ENCODE measurements around the gene SPINDOC.

SPINDOC gene

DNA sequence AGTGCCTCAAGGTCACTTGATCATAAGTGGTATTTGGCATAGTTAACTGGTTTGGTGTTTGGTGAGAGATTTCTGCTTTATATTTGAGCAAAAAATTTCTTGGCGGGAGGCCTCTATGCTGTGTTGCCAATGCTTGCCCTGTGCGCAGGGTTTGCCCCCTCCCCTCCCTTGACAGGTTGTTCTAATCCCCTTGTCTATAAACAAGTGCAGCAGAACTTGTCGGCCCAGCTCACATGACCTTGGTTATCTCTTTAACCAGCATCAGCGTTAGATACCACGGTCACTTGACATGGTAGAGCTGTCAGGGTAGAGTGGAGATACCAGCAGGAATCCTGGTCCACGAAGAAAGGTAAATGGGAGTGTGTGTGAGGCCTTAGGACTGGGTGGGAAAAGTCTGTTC, 61.3 kb downstream of the SPINDOC start:
- in situ Hi-C loops (cut with MboI; ENCODE audit: low pct_unique_long_range_greater_than_20kb, low sequenced_read_pairs, unreplicated experiment): no loop called here
- TF ChIP-seq, protein P1, sequence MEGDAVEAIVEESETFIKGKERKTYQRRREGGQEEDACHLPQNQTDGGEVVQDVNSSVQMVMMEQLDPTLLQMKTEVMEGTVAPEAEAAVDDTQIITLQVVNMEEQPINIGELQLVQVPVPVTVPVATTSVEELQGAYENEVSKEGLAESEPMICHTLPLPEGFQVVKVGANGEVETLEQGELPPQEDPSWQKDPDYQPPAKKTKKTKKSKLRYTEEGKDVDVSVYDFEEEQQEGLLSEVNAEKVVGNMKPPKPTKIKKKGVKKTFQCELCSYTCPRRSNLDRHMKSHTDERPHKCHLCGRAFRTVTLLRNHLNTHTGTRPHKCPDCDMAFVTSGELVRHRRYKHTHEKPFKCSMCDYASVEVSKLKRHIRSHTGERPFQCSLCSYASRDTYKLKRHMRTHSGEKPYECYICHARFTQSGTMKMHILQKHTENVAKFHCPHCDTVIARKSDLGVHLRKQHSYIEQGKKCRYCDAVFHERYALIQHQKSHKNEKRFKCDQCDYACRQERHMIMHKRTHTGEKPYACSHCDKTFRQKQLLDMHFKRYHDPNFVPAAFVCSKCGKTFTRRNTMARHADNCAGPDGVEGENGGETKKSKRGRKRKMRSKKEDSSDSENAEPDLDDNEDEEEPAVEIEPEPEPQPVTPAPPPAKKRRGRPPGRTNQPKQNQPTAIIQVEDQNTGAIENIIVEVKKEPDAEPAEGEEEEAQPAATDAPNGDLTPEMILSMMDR (IDR thresholded peaks at IDR 0.05; ENCODE audit: extremely low read depth, insufficient read depth, missing control alignments): no peak
- no peak for DNase-seq (ENCODE audit: low spot score)

DNA sequence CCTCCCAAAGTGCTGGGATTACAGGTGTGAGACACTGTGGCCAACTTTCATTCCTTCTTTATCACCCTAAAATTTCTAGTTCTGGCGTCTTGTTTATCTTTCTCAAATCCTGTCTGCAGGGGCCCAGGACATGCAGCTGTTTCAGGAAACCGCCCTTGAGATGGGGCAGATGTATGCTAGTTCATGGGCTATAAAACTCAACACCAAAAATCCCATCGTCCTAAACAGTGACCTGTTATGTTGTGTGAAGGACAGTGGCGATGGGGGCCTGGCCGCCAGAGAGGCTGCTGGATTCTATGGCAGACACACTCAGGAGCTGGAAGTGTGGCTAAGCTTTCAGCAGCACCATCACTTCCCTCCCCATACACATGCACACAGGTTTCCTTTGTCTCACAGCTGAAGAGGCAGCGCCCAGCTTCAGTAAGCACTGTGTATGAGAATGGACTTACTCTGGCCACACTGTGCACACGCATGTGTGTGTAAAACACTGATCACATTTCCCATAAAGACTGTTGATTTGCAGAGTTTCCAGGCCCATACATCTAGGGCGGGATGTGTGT, 62.3 kb downstream of the SPINDOC start:
- DNase-seq (ENCODE audit: low spot score): no peak
- in situ Hi-C loops (cut with MboI; ENCODE audit: low pct_unique_long_range_greater_than_20kb, low sequenced_read_pairs, unreplicated experiment): no loop called here

DNA sequence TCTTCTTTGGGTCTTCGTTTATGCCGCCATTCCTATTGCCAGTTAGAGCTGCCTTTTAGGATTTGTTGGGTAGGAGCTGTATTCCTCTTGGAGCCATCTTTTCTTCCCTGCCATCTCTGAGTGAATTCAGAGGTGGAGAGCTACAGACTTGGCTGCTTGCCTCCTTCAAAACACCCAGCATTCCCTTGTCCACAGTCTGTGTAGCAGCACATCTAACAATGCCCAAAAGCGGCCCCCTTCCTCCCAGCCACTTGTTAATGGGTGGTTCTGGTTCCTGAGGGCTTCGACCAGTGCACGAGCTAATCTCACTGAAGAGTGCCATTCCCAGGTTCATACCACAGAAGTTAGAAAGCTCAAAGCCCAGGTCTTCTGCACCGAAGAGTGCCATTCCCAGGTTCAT, 63.4 kb downstream of the SPINDOC start:
- TF ChIP-seq, protein P1 (IDR thresholded peaks at IDR 0.05; ENCODE audit: extremely low read depth, insufficient read depth, missing control alignments): no peak
- DNase-seq (ENCODE audit: low spot score): no peak
- in situ Hi-C loops (cut with MboI; ENCODE audit: low pct_unique_long_range_greater_than_20kb, low sequenced_read_pairs, unreplicated experiment): no loop called here

More for the DNA sequence above, 62.3 kb downstream of the SPINDOC start:
- TF ChIP-seq, protein P1 (IDR thresholded peaks at IDR 0.05; ENCODE audit: extremely low read depth, insufficient read depth, missing control alignments): no peak
